Uterus (tissue), 4 donors: Measurements from ENCODE around the gene PTPRE. TPM values are rescaled to one million over a fixed set of nuclear protein-coding genes. Genes with fewer than 3 reads are reported as not detected.

ENCODE experiments used
- DNase-seq, 2 donors: peaks; one replicate each; pipeline ENCODE4 v3.0.0-alpha.2; 2019 to 2020
- H3K27ac ChIP-seq, 2 donors: fragments of 200-600 bp; sonication (generic); 1 replicate in 1 of 2; 2 replicates in 1 of 2; pipeline ENCODE4 v1.5.1; 2016 to 2018
- H3K27me3 ChIP-seq, 2 donors: fragments of 200-600 bp; sonication (generic); one replicate each; pipeline ENCODE4 v1.5.1; 2018 to 2019; ENCODE audit warnings: control low read depth in 1 of 2
- H3K36me3 ChIP-seq, 2 donors: fragments of 200-600 bp; sonication (generic); one replicate each; pipeline ENCODE4 v1.5.1; 2019; ENCODE audit warnings: control low read depth in 1 of 2
- H3K4me1 ChIP-seq, 2 donors: fragments of 200-600 bp; sonication (generic); one replicate each; pipeline ENCODE4 v1.5.1; 2018 to 2019; ENCODE audit warnings: control low read depth in 1 of 2
- H3K4me3 ChIP-seq, 2 donors: fragments of 200-600 bp; sonication (generic); 1 replicate in 1 of 2; 2 replicates in 1 of 2; pipeline ENCODE4 v1.5.1; 2018 to 2019; ENCODE audit warnings: mild to moderate bottlenecking in 1 of 2
- H3K9me3 ChIP-seq, 2 donors: fragments of 200-600 bp; sonication (generic); one replicate each; pipeline ENCODE4 v1.5.1; 2019; ENCODE audit warnings: control low read depth in 1 of 2
- POLR2A ChIP-seq, 2 donors: fragments of 450-650 bp; IDR thresholded peaks; one replicate each; pipeline ENCODE4 v1.6.1; 2016; ENCODE audit warnings: antibody characterized with exemption in 2 of 2, mild to moderate bottlenecking in 1 of 2, moderate library complexity in 1 of 2
- intact Hi-C: fragments of 100-400 bp; cut with DNase I; formaldehyde crosslinking; loops from one replicate; pipeline ENCODE4 v1.15.1; 2023; ENCODE audit warnings: low total_unique reads
- total RNA-seq, 4 donors: library from RNA; depleted of rRNA in 3 of 4; stranded (reverse); fragments of >200 nt in 3 of 4; gene quantifications; one replicate each; pipeline versions ENCODE4 v1.1.0 to v1.2.4, GENCODE V29; 2014 to 2023
- TF ChIP-seq, protein P1 (sequence below), 4 experiments: fragments of 200-600 bp in 2 of 4; fragments of 450-650 bp in 2 of 4; sonication (generic) in 2 of 4; IDR thresholded peaks; one replicate each; pipeline ENCODE4 v1.5.1; 2016 to 2019; ENCODE audit warnings: antibody characterized with exemption in 4 of 4, mild to moderate bottlenecking in 2 of 4, moderate library complexity in 1 of 4
- donor health status: DM: yes; HTN: yes; CAD: no.

The PTPRE gene
- total RNA-seq, 4 donors from 2014 or later, result 9.4 to 18.9 (median 16.3) TPM

DNA sequence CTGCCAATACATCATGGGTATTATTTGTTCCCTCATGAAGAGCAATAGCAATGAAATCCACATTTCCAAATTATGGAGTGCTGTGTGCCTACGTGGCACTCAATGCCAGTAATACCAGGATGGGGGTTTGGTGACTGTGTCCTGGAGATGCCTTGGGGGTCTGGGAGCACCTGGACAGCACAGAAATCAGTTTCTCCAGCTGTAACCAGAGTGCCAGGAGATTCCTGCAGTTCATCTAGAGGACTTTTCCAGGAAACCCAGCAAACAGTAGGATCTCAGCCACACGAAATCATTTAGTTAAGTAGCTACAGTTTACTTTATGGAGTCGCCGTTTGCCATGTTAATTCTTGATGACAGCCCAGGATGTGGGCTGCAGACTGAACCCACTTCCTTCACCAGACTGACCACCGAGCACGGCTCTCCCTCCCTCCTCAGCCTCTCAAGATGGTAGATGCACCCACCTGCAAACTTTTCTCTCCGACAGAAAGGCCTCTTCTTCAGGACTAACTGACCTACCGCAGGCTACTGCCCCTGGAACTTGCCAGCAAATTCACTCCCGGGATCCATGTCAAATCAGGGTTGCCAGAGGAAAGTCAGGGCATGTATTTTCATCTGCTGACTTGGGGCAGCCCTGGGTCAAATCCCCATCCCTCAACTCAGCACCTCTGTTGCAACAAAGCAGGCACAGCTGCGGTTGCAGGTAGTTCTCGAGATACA lies 189.0 kb downstream of the PTPRE start:
- no peaks in the 10 kb centered on the region for H3K27me3 ChIP-seq
- no peak for DNase-seq
- TF ChIP-seq, protein P1, sequence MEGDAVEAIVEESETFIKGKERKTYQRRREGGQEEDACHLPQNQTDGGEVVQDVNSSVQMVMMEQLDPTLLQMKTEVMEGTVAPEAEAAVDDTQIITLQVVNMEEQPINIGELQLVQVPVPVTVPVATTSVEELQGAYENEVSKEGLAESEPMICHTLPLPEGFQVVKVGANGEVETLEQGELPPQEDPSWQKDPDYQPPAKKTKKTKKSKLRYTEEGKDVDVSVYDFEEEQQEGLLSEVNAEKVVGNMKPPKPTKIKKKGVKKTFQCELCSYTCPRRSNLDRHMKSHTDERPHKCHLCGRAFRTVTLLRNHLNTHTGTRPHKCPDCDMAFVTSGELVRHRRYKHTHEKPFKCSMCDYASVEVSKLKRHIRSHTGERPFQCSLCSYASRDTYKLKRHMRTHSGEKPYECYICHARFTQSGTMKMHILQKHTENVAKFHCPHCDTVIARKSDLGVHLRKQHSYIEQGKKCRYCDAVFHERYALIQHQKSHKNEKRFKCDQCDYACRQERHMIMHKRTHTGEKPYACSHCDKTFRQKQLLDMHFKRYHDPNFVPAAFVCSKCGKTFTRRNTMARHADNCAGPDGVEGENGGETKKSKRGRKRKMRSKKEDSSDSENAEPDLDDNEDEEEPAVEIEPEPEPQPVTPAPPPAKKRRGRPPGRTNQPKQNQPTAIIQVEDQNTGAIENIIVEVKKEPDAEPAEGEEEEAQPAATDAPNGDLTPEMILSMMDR (IDR thresholded peaks at IDR 0.05), result no peak
- no peak for TF ChIP-seq POLR2A (IDR thresholded peaks at IDR 0.05)
- no peak overlapping the region for H3K4me3 ChIP-seq
- H3K4me1 ChIP-seq, result no peaks in the 10 kb centered on the region
- no peaks in the 10 kb centered on the region for H3K9me3 ChIP-seq
- H3K27ac ChIP-seq, result no peak overlapping the region
- H3K36me3 ChIP-seq, result no peaks in the 10 kb centered on the region
- intact Hi-C loops, result no loop called here

DNA sequence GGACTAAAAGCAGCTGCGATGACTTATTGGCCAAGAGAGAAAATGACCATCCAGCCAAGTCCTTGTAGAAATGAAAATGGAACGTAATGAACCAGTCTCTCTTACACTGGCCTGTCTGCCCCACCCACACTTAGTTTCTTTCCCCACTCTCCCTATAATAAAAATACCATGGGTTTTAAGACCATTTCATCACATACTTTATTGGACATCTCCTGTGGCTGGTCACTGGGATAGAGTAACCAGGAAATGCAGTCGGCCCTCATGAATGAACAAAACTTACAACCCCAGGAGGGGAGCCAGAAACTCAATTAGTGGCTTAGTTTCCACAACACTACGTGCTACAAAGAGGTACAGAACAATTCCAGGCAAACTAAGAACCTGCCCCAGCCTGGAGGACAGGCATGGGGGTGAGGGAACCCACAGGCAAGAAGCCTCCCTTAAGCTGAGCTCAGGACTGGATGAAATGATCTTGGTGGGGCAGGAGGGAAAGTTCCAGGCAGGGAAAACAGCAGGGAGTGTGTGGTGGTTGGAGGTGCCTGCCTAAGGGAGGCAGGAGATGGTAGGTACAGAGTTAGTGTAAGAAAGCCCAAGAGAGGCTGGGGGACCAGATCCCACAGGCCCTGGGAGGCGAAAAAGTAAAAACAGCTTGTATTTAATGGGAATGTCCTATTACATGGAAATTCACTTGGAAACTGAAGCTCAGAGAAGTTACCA lies 189.7 kb downstream of the PTPRE start:
- H3K36me3 ChIP-seq, result no peaks in the 10 kb centered on the region
- intact Hi-C loops, result no loop called here
- no peak overlapping the region for H3K4me3 ChIP-seq
- no peak for DNase-seq
- no peaks in the 10 kb centered on the region for H3K4me1 ChIP-seq
- H3K27ac ChIP-seq, result no peak overlapping the region
- no peaks in the 10 kb centered on the region for H3K27me3 ChIP-seq
- TF ChIP-seq, protein P1 (IDR thresholded peaks at IDR 0.05), result no peak
- no peak for TF ChIP-seq POLR2A (IDR thresholded peaks at IDR 0.05)
- no peaks in the 10 kb centered on the region for H3K9me3 ChIP-seq

DNA sequence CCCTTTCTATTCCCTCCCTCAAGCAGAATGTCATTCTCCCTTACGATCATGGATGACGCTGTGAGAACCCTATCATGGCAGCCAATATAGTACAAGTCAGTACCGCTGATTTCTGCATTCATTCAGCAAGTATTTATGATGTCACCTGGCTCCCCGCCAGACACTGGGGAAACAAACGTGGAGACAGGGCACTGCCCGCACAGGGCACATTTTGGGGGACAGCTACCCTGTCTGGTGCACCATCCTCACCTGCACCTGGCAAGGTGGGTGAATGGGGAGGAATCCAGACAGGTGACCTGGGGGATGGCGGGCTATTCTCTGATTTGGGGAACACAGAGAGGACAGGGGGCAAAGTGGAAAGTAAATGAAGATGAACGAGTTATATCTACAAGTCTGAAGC lies 190.9 kb downstream of the PTPRE start:
- Histone ChIP-seq H3K36me3 (no peaks in the 10 kb centered on the region), H3K4me1 (no peaks in the 10 kb centered on the region), H3K27ac (no peak overlapping the region), H3K27me3 (no peaks in the 10 kb centered on the region), H3K4me3 (no peak overlapping the region), H3K9me3 (no peaks in the 10 kb centered on the region)
- DNase-seq, result no peak
- no peak for TF ChIP-seq POLR2A (IDR thresholded peaks at IDR 0.05)
- TF ChIP-seq, protein P1 (IDR thresholded peaks at IDR 0.05), result no peak
- intact Hi-C loops, result no loop called here

DNA sequence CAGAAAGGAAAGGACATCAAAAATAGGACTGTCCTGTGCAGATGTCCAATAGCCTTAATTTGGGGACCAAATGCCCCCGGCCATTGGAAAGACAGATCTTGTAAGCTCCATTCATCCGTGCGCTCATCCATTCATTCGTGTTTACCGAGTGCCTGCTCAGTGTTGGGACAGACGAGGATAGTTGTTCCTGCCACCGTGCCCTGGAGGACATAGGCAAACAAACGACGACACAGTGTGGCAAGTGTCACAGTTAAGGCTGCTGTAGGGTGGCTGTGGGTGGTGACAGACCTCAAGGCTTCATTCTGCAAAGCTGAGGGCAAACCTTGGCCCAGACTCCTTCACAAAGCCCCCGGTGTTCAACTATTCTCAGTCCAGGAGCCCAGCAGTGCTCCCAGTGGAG lies 191.7 kb downstream of the PTPRE start:
- TF ChIP-seq POLR2A (IDR thresholded peaks at IDR 0.05), result no peak
- TF ChIP-seq, protein P1 (IDR thresholded peaks at IDR 0.05), result no peak
- no peaks in the 10 kb centered on the region for H3K27me3 ChIP-seq
- no peaks in the 10 kb centered on the region for H3K36me3 ChIP-seq
- intact Hi-C loops, result no loop called here
- H3K4me3 ChIP-seq, result no peak overlapping the region
- H3K27ac ChIP-seq, result no peak overlapping the region
- H3K4me1 ChIP-seq, result no peaks in the 10 kb centered on the region
- DNase-seq, result no peak
- no peaks in the 10 kb centered on the region for H3K9me3 ChIP-seq

DNA sequence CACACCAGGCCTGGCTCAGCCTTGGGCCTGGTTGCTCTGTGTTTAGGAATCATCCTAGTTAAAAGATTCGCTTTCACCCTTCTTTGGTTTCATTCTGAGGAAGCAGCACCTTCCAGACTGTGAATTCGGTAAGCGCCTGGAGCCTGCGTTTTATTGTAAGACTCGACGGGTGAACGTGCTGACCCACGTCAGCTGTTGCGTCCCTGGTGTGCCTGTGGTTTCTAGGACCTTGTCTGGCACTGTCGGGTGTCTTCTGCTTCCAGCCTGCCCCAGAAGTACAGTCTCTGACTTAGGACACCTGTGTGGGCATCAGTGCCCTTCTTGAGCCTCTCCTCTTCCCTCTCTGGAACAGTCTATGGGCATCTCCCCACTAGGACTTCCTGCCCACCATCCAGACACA lies 193.0 kb downstream of the PTPRE start:
- Histone ChIP-seq H3K36me3 (no peaks in the 10 kb centered on the region), H3K27ac (no peak overlapping the region), H3K4me3 (no peak overlapping the region), H3K4me1 (no peaks in the 10 kb centered on the region), H3K9me3 (no peaks in the 10 kb centered on the region), H3K27me3 (no peaks in the 10 kb centered on the region)
- intact Hi-C loops, result no loop called here
- no peak for DNase-seq
- TF ChIP-seq POLR2A (IDR thresholded peaks at IDR 0.05), result no peak
- TF ChIP-seq, protein P1 (IDR thresholded peaks at IDR 0.05), result no peak
